HG03571 (cell line): ENCODE results near the gene CCM2.
"Not testable (repeated sequence)": the region's sequence is repeated elsewhere in the genome, so short reads cannot be mapped to it uniquely, and the experiment has no call there.

Experiments used
- ATAC-seq: cut with Tn5 transposase; IDR thresholded peaks from one replicate; pipeline ENCODE4 v1.9.1; 2021; ENCODE audit not compliant: unreplicated experiment

Gene CCM2

GRCh38 chr7:45098983-45099839 is 99.2 kb downstream of the CCM2 start:
- ATAC-seq, result no peak

- ATAC-seq, result no peak
Observed at GRCh38 chr7:45099891-45100760, 100.1 kb downstream of the CCM2 start.

DNA sequence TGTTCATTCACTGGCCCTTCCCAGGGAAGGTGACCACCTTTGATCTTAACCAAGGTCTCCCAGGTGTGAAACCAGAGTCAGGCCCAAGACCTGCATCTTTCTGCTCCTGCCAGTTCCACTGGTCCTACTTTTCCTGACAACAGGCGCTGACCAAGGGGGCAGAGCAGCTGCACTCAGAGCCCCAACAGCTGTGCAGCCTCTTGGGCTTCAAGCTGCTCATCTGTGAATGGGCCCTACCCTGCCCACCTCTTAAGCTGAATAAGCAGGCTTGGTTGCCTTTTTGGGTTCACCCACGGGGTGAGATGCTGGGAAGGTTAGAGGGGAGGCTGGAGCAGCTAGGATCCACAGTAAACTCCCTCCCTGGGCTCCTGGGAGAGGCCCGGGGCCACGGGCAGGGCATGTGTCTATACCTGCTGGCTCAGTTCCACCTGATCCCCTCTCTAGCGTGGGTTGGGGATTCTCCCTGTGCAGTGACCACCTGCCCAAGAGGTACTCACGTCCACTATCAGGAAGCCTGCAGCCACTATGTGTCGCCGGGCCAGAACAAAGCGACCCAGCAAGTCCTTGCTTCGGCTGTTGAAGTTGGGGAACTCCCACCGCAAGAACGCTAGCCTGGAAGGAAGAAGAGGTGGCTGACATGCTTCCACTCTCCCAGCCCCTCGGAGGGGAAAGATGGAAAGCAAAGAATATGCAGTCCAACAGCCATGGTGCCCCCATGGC is 100.9 kb downstream of the CCM2 start:
- no peak for ATAC-seq

DNA sequence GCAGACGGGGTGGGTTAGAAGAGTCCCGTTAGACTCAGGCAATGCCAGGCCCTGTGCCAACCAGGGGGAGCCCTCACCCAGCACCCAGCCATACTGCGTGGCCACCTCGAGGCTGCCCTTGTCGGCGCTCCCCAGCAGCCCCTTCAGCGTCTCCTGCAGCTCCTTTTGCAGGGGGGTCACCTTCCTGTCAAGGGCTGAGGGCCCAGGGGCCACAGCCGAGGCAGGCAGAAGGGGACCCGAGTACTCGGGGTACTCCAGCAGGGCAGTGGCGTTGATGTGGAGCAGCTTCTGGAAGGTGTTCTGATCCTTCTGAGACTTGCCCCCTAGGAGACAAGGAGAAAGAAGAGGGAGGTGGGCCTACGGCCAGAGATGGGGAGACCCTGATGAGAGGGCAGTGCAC is 101.7 kb downstream of the CCM2 start:
- no peak for ATAC-seq

- ATAC-seq, result no peak
Observed at GRCh38 chr7:45102785-45103712, 103.0 kb downstream of the CCM2 start.

DNA sequence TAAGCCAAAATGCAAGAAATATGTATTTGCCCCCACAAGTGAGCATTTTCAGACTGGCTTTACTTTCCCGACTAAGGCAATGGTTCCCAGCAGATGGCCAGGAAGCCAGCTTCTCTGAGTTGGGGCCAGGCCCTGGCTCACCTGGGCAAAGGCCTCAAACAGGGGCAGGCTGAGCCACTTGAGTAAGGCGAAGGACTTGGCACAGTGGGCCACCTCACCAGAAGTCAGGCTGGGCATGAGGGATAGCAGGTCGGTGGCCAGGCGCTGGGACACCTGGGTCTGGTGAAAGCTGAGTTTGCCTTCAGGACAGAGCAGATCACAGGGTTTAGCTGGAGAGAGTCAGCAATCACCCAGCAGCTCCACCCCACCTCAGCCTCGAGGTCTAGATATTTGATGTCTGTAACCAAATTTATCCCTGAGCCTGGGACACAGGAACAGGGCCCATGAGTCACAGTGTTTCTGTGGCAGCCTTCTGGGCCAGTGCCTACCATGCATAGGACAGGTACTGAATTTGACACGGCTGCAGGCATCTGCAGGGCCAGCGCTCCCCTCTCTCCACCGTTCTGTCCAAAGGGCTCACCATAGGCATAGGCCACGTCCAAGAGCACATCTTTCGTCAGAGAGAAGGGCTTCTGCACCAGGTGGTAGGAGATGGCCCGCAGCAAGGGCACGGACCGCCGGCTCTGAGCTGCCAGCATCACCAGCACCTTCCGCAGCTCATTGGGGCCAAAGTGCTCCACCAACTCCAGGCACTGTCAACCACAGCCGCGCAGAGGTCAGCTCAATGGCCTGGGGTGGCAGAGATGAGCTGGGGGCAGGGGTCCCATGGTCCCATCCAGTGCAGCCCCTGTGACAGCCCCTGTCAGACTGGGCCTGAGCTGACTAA is 104.2 kb downstream of the CCM2 start:
- no peak for ATAC-seq

DNA sequence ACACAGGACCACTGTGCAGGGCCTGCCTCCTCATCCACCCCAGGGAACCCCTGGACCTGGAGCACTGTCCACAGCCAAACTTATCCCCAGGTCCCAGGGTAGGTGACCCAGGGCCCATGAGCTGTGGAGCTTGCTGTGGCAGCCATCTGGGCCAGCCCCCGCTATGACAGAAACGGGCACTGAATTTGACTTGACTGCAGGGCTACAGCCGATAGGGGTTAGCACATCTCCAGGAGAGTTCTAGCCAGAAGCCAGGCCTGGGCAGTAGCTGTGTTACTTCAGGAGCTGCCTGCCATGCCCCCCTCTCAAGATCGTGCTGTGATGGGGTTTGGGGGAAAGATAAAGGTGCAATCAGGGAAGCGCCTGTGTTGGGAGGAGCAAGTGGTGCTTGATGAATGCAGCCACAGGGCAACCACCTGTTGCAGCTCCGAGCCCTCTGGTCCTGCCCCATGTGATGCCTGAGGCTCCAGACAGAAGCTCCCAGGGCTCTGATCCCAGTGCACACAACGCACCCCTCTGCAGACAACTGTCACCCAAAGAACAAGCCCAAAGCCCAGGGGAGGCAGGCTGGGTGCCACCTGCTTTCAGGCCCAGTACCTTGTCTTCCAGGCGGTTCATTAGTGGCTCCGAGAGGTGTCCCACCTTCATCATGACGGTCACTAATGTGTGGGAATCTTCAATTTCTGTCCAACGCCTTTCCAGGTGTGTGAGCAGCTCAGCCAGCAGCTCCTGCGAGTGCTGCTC is 105.0 kb downstream of the CCM2 start:
- ATAC-seq, result no peak

- no peak for ATAC-seq
Observed at GRCh38 chr7:45105588-45106188, 105.7 kb downstream of the CCM2 start.

DNA sequence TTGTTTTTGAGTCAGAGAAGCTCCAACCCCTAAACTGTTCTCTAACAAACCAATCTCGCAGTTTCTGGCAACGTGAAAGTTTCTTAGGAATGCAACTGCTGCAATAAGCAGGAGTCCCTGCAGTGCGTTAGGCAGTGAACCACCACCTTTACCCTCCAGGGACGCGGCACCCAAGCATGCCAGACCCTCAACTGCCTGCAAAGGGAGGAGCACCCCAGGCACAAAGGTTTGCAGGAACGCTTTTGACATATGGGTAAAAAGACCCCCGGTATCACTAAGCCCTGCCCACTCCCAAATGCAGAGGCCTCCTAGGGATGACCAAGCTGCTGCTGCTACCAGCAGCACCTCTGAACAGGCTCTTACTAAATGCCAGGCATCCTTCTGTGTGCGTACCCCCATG is 106.8 kb downstream of the CCM2 start:
- ATAC-seq, result no peak

- no peak for ATAC-seq
Observed at GRCh38 chr7:45107356-45107755, 107.4 kb downstream of the CCM2 start.

DNA sequence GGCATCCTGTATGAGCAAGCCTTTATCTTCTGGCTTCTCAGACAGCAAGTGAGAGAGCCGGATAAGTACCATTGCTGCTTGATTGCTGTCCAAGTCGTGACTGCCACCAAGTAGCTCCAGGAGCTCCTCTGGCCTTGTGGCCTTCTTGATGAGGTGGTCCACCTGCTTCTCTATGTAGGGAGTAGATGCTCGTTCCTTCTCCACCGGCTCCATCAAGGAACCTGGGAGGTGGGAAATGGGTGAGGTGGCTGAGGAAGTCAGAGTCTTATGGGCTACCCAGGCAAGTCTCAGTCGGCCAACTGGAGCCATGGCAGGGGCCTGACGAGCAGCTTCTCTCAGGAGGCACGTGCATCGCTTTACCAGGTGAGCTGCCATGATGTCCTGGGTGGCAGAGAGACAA is 108.9 kb downstream of the CCM2 start:
- no peak for ATAC-seq

DNA sequence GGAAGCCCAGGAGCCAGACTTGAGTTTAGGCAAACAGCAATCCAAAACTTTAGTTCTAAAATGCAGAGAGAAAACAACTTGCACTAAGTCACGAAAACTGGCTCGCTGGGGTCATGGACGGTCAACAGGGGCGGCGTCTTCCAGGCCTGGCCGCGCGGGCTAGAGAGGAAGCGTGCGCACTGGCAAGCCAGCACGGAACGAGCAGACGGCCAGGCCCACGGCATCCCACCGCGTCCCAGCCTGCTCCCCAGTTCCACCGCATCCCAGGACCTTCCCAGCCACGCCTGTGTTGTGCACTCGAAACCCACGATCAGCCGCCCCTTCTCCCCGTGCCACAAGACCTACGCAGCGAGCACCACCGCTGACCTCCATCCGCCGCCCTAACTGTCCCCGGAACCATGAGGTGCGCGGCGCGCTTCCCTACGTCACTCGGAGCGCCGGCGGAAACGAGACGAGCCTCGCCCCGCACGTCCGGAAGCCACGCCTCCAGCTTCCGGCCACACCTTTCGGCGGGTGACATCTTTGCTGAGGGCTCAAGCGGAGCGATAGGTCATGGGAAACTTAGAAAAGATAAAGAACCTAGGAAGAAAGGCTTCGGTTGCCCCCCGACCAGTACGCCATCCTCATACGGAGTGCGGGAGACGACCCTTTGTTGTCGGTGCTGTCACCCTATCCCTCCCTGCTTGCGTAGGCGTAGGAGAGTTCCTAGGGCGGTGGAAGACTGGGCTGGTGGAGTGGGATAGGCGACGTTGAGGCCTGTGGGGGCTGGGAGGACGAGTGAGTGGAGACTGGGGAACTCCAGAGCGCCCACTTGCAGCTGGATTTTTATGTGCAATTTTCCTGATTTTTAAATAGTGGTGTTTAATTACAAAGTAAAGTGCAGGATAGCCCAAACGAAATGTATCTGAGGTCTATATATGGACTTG is 111.6 kb downstream of the CCM2 start, which contains the start of gene TBRG4:
Gene TBRG4 (minus strand): TSS at position 400 of the 926 bp plus-strand sequence. CDS start 2,460 bp downstream, outside the sequence.
- peak; percentile 89 for ATAC-seq

DNA sequence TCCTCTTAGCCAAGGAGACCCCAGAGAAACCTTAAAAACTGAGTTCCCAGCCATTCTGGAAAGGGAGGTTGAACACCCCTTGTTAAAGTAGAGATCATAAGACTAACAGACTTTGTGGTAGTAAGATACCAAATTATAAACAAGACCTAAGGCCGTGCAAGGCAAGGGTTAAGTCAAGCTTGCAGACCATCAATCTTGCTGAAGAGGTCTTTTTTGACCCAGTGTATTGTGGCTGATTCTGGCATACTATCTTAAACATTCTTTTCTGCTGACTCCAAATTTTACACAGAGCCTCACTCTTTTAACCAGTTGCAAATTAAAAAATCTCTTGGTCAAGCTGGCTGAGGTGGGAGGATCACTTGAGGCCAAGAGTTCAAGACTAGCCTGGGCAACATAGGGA is 112.6 kb downstream of the CCM2 start:
- ATAC-seq, result no peak

DNA sequence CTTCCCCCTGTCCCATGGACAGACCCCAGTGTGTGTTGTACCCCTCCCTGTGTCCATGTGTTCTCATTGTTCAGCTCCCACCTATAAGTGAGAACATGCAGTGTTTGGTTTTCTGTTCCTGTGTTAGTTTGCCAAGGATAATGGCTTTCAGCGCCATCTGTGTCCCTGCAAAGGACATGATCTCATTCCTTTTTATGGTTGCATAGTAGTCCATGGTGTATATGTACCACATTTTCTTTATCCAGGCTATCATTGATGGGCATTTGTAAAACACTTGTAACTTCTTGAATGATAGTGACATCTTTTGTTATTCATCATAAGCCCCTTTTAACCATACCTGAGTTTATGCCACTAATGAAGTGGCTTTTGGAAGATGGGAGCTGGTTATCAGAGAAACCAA is 114.3 kb downstream of the CCM2 start:
- ATAC-seq, result not testable (repeated sequence)

GRCh38 chr7:45114926-45115325 is 114.9 kb downstream of the CCM2 start:
- no peak for ATAC-seq

- no peak for ATAC-seq
Observed at GRCh38 chr7:45116048-45116447, 116.0 kb downstream of the CCM2 start.

- ATAC-seq, result no peak
Observed at GRCh38 chr7:45117582-45117981, 117.6 kb downstream of the CCM2 start.
